ENCODE measurements around the gene IRGQ.

GRCh38 chr19:43546581-43546980 is 49.4 kb downstream of the IRGQ start:
- TF ChIP-seq CTCF (conservative IDR thresholded peaks at IDR 0.05) (no peak), EZH2 (IDR thresholded peaks at IDR 0.05; ENCODE audit: low read depth) (no peak)

Measured in PC-9 (cell line).